Measurements from ENCODE around the gene RERG.

The RERG gene

DNA sequence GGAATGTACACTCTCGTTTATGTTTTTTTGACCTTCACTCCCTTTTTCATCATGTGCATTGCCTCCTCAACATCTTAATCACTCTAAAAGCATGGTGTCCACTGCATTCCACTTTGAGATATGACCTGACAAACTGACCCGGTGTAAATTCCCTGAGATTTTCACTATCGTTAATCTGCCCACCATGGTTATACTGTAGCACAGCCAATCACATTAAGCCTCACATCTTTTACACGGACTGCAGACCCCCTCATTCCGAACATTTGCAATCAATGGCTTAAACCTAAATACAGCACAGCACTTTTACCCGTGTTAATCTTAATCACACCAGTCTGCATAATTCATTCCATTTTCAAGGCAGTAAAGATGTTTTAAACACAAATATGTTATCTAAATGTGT lies 2.4 kb downstream of the RERG start:
- DNase-seq (ENCODE audit: low read depth), result no peak

DNA sequence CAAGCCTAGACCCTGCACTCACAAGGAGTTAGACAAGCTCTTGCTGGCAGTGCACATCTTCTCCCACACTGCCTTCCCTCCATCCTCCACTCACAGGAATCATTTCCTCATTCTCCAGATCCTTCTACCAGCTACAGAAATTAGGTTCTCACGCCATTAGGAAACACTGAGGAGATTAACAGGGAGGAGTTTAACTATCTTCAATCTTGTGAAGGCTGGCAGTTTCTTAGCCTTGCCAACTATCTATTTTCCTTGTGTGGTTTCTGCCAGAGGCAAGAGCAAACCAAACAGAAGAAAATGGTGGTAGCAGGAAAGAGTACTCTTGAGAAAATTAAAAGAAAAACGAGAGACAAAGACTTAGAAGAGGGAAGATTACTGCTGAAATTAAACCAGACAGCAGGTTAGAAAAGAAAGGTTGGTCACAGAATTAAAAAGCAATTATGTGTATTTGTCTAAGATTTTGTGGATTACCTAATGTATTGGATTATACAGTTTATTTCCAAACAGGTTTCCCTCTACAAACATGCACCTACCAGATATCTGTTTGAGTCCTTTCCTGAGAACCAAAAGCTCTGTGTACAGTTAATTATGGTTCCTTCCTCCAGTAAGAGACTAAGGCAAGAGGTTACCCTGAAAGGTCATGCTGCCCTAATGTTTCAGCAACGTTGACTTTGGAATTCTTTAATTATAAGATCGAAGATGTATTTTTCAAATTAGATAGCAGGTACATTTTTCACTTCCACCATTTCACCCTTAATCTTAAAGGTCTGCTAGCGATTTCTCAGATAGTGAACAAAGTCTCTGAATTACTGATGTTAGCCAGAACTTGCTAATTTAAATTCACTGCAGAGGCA lies 5.0 kb downstream of the RERG start:
- no peak for DNase-seq (ENCODE audit: low read depth)

DNA sequence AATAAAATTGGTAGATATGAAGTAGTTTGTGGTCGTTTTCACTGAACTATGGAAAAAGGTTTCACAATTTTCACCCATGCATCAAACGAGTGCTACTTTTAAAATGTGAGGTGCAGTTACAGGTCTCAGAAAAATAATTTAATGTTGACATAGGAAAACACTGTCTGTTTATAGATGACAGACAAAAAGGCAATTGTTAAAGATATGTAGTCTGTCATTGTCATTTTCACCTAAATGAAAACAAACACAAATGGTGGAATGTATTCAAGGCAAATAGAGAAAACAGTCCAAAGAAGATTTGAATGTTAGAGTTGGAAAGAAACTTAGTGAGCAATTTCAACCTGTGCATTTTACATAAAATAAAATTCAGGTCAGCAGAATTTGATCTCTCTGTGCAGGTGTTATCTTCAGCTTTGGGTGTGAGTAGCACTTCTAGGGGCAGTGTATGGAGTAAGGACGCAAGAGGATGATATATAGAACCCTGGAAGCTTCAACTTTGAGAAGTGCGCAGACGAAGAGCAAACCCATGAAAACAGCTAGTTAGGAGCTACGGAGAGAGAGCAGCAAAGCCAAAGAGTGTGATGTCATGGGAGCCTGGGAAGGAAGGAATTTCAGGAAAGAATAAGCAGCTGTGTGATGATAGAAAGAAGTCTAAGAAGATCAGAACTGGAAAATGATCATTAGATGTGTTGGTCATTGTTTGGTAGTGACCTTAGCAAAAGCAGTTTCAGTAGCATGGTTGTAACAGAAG lies 6.2 kb downstream of the RERG start:
- DNase-seq (ENCODE audit: low read depth), result no peak

DNA sequence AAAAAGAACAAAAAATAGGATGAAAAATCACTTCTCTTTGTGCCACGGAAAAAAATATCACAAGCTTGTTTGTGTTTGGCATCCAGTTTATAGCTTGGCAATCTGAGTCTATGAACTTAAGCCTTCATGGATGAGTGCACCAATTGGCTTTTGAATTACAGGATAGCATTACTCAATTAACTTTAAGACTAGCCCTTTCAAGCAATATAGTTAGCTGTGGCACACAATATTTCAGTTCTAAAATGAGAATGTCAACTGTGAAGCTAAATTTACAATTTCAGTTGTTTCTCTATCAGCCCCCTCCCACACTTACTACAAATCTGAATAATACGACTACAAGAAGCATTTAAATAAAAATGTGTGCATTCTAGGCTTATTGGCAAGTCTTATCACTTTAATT lies 8.3 kb downstream of the RERG start:
- DNase-seq (ENCODE audit: low read depth), result no peak

DNA sequence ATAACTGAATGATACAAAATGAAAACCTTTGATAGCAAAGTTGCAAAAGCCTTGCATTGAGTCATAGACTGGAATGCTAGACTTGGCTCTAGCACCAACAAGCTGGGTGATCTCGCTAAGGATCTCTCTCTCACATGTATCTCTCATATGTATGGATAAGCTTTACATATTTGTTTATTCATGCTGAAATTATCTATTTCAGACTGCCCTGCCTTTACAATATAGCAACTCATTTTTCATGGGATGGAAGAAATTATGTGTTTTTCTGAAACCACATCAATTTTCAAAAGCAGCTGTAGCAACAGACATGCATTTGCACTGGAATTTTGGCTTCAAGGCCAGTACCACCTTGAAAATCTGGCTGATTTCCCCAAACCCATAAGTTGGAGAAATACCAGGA lies 11.4 kb downstream of the RERG start:
- DNase-seq (ENCODE audit: low read depth), result no peak

DNA sequence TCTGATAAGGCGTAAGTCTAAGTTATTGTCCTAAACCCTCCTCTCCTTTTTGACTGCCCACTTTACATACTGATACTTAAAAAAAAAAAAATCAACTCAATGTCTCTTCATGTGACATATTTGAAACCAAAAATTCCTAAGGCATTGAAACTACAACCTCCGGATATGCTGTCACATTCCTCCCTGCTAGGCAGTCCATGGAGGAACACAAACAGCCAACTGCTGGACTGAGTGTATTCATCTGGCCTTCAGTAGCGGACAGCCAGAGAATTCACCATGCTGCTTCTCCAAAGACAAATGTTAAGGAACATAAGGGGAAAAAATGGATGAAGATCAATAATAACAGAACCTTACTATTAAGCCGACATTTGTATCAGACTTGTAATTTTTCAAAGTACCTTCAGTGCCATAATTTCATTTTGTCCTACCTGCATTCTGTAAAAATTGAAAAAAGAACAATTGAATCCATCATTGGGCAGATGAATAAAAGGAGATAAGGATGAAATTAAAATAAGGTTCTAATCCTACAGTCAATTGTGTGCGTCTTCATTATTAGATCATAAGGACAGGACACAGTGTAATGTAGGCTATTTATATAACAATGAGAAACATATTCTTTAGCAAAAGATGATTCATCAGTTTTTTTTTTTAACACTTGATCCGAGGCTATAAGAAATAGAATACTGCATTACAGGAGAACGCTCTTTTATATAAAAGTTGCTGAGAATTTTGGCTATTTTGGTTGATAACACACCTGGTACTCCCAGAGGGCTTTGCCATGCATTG lies 12.2 kb downstream of the RERG start:
- no peak for DNase-seq (ENCODE audit: low read depth)

DNA sequence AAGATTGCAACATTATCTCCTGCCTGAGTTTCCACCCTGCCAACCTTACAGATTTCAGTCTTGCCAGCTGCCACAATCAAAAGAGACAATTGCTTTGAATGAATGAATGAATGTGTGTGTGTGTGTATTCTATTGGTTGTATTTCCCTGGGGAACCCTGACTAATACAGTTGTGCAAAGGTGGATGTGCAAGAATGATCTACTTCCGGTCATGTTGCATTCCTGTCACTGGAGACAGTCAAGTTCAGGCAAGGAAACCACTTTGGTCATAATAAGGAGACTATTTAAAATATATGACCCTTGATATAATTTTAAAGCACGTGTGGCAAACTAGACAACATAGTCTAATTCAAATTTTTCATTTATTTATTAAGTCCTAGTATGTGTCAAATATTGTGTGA lies 13.1 kb downstream of the RERG start:
- no peak for DNase-seq (ENCODE audit: low read depth)

DNA sequence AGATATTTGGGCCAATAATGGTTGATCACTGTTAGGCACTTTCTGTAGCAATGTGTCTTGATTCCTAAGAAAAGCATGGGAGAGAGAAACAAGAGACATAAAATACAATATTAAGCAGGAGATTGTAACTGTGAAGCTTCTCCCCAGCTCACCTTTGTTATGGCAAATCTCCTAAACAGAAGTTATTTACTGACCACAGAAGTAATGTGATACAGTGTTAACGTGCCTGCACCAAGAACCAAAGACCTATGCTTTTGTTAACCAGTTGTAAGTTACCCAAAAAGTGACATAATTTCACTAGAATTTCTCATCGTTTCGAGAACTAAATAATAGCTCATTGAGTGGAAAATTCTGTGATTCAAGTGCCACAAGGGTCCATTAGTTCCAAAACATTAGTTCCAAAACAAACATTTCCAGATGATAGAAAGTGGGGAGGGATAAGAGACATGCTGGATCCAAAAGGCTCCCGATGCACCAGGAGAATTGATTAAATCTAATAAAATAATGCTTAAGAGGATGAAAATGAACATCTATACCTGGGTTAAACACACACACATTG lies 14.3 kb downstream of the RERG start:
- no peak for DNase-seq (ENCODE audit: low read depth)

DNA sequence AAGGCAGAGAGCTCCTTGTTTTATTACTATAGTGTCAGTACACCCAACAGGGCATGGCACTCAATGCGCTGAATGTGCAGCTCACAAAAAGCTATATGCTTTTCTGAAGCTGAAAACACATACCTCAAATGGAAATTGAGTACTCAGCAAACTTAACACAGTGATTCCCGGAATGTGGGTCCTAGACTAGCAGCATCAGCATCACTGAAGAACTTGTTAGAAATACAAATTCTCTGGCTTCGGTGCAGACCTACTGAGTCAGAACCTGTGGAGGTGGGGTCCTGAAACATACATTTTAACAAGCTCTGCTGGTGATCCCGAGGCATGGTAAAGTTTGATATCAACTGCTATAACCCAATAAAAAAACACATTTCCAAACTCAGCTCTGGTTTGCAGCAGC lies 14.9 kb downstream of the RERG start:
- DNase-seq (ENCODE audit: low read depth), result no peak

DNA sequence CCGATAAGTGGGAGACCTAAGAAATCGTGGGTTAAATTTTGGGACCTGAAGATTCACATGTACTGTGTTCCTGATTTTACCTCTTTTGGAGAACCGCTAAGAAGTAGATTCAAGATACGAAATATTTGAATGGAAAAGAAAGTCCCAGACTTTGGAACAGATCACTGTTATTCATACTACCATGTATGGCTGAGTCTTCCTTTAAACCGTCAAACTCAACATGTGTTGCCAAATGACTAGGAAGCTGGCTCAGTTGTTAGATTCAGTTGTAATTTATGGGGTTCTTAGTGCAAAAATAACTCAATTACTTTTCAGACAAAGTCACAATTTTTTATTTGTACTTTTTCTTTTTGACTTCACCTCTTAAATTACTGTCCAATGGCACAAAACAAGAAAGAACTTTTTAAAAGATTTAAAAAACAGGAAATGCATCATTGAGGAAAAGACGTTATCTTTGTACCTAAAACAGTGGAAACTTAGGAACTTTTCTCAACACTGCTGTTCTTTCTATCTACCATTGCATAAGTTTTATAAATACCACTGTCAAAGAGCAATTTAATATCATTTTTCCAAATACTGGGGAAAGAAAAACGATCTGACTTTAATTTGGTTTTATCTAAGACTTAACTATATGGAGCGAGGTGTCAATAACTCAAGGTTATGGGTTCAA lies 15.7 kb downstream of the RERG start:
- DNase-seq (ENCODE audit: low read depth), result no peak

DNA sequence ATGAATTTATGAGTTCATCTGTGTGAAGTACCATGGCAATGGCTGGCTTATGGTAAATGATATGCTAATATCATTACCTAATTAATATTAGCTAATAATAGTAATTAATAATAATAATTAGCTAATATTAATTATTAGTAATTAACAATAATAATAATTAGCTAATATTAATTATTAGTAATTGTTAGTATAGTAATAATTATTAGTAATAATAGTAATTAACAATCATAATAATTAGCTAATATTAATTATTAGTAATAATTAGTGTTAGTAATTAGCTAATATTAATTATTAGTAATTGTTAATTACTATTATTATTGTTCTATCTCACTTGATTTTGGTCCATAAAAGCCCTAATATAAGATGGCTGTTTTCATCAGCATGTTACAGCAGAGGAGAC lies 19.8 kb downstream of the RERG start:
- DNase-seq (ENCODE audit: low read depth), result no peak

DNA sequence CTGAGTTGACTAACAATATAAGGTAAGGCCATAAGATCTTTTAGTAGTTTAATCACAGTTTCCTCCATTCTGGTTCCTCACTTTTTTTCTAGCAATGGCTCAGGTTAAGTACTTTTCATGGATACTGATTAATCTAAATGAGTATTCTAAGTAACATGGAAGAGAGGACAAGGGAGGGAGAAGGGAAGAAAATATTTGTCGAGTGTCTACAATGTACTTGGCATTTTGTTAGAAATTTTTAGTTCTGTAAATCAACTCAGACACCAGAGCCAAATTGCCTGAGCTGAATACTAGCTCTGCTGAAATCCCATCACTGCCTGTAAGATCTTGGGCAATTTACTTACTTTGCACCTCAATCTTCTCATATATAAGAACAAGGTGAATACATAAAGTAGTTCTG lies 20.2 kb downstream of the RERG start:
- DNase-seq (ENCODE audit: low read depth), result no peak

DNA sequence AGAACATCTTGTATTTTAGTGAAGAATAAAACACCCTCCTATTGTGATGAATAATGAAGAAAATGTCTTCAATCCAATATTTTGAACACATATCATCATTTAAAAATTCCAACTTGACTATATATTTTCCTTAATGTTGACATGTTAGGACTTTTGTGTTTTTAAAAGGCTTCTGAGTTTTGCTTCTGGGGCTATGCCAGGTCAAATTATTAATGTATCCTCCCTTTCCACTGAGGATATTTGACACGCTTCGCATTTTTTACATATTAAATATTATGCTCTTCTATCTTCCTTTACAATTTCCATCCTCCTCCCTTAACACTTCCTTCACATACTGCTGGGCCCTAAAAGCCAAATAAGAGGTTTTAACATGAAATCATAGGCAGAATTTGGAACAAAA lies 20.6 kb downstream of the RERG start:
- no peak for DNase-seq (ENCODE audit: low read depth)

DNA sequence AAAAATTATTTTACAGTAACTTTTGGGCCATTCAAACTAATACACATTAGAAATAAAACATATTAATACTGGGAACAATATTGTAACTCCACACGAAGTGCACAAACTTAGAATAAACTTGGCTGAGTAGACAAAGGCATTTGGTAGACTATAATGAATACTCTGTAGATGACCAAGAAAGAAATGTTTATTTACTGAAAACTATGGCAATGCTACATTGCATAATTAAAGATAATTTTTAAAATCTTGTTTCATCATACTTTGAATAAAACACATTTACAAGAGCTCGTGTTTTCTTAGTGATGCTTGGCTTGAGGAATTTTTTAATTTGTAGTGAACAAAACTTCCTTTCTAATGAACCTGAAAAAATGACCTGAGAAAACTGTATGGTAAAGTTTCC lies 21.3 kb downstream of the RERG start:
- no peak for DNase-seq (ENCODE audit: low read depth)

DNA sequence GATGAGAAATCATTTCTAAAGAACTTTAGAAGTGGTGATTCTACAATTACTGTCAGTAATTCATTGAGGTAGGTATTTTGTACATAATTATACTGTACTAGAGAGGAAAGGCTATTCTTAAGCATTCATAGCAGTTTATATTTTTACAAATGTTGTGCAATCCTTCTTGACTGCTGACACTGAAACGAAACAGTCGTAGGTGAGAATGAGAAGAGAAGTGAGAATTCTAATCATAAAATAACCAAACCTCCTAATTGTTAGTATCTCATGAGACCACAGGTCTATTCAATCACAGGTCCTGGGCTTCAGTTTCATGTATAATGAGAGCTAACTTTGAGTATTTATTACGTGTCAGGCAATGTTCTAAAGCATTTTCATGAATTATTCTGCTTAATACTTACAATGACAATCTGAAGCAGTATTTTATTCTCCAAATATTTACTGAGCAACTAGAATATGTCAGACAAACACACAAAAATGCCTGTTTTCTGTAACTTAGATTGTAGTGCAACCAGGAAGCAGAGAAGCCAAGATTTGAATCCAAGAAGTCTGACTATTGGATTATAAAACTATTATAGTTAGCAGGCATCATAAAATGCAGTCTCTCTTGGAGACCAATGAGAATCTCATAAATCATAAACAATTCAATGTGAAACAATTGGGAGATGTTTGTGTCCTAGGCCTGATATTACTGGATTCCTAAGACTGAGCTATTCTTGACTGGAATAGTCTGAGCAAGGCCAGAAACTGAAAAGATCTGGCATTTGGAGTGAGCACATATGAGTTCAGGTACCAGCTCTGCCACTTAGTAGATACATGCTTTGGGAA lies 24.3 kb downstream of the RERG start:
- no peak for DNase-seq (ENCODE audit: low read depth)

DNA sequence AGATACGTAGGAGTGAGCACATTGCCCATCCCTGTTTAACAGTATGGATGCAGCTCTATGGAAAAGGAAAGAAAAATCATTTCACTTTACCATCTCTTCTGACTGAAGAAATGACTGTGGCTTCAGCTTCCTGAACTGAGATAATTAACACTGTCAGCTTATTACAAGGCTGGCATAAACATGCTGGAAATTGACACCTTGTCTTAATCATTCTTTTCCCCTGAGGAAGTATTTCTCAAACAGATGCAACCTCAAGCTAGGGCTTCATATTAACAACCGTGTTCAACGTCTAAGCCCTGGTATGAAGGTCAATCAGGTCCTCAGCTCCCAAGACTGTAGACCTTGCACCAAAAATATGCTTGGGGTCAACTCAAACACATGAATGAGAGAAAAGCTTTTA lies 25.0 kb downstream of the RERG start:
- DNase-seq (ENCODE audit: low read depth), result no peak

DNA sequence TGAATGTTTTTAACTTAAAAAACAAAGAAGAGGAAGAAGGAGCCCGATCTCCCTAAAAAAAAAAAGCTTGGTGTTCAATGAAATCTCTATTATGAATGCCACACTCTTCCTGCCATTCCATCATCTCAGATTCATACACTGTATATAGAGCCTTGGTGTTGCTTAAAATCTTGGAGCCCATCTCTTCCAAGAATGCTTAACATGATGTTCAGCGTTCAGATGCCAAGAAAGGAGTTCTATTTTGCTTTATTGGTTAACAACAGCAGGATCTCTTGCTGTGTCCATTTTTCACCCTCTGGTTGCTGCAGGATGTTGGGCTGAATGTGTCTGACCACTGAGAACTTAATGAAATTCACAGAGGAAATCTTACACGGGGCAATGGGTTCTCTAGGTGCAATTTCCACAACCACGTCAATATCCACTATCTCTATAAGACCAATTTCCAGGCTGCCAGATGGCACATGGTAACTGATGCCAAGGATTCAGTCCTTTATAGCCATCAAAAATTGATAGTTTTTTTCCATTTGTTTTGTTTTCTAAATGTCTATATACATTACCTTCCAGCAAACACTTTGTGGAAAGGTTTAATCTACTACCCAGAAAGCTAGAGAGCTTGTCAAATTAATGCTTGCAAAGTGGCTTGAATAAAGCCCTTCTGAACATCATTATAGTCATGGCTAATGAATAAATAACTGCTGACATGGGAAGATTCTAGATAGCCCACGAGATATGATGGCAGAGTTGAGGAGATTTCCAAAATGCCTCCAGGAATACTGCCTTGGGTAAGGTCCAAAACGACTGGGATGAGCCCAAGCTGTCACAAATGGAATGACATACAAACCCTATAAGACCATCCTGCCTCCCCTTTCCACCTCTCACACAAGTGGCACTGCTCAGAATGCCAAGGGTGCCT lies 26.5 kb downstream of the RERG start:
- DNase-seq (ENCODE audit: low read depth), result no peak

DNA sequence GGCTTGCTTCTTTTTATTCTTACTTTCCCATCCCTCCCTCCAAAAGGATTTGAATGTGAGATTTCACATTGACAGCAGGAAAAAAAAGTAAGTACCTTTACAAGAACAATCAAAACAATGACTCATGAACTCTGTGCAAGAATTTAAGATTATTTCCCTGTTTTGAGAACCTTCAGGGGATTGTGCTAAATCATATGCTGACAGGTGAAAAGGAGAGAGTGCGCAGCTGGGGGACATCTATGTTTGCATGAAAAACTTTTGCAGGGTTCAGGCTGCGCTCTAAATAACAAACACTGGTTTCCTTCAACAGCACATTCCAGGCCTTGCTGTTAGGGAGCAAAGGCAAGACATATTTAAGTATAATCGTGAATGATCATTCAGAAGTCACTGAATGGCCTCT lies 27.3 kb downstream of the RERG start:
- no peak for DNase-seq (ENCODE audit: low read depth)

DNA sequence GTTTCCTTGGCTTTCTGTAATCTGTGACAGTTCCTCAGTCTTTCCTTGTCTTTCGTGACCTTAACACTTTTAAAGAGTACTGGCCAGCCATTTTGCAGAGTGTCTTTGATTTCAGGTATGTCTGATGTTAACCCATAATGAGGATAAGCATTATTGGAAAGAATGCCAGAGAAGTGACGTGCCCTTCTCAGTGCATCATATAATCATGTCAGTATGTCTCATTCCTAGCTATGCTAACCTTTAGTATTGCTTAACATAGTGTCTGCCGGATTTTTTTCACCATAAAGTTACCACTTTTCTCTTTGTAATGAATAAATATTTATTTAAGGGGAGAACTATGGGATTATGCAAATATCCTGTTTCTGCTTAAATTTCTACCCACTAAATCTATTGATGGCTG lies 28.5 kb downstream of the RERG start:
- DNase-seq (ENCODE audit: low read depth), result no peak

DNA sequence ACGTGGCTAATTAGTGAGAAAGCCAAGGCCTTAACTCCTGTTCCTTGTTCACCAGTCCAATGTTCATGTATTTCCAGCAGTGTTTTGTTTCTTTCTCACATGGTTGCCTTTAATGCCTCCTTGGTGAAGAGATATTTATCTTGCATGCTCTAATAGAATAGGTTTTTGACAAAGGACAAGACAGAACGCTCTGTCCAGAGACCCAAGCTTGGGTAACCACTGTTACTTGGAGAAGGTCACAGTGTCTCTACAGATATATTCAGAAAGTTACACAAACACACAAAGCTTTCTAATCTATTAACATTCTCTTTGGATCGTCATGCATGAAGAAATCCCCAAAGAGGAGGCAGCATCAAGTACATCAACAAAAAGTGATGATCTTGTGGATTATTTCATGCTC lies 33.1 kb downstream of the RERG start:
- DNase-seq (ENCODE audit: low read depth), result no peak
